H1 (cell line): ENCODE measurements around the gene CISH. TPM values are rescaled to one million over a fixed set of nuclear protein-coding genes. Genes with fewer than 3 reads are reported as not detected.
A peak's percentile ranks its signal among the peaks of the same experiment; 100 is the strongest.

Experiments used
- CTCF ChIA-PET: fragments of 300-600 bp; sonication (Branson Sonifier 250); formaldehyde crosslinking; loops from one replicate; lab custom pipeline; 2021; ENCODE audit not compliant: partially characterized antibody; lab: Charles Lee
- POLR2A ChIA-PET: fragments of 300-600 bp; sonication (Branson Sonifier 250); formaldehyde crosslinking; loops from one replicate; lab custom pipeline; 2021; ENCODE audit warnings: inconsistent platforms; ENCODE audit not compliant: partially characterized antibody; lab: Charles Lee
- DNase-seq, 2 experiments: peaks; one replicate each; pipeline versions ENCODE4 v3.0.0 to v3.0.0-alpha.2; 2010 to 2022; ENCODE audit warnings: low spot score in 2 of 2, low read depth in 1 of 2, mixed read lengths in 1 of 2
- FAIRE-seq: peaks from 2 replicates; lab custom pipeline; 2011; peaks lifted over from hg19 to GRCh38; lab: Jason Lieb, UNC
- H2AFZ ChIP-seq: 2 replicates; pipeline ENCODE4 v1.8.1; 2012; ENCODE audit warnings: low read length, inconsistent platforms
- H2AK5ac ChIP-seq: 2 replicates; pipeline ENCODE4 v1.6.1; 2013; ENCODE audit warnings: low read depth, low read length
- H2BK120ac ChIP-seq: replicated peaks from 2 replicates; pipeline ENCODE3; 2013; ENCODE audit warnings: low read depth, low read length, inconsistent platforms
- H2BK12ac ChIP-seq: 2 replicates; pipeline ENCODE4 v1.6.1; 2013; ENCODE audit warnings: low read depth, low read length
- H2BK15ac ChIP-seq: 2 replicates; pipeline ENCODE4 v1.6.1; 2013; ENCODE audit warnings: low read length
- H2BK20ac ChIP-seq: 2 replicates; pipeline ENCODE4 v1.6.1; 2013; ENCODE audit warnings: low read length
- H2BK5ac ChIP-seq: 2 replicates; pipeline ENCODE4 v1.6.1; 2013; ENCODE audit warnings: low read depth, low read length
- H3K14ac ChIP-seq: 2 replicates; pipeline ENCODE4 v1.6.1; 2013; ENCODE audit warnings: inconsistent platforms; ENCODE audit not compliant: insufficient read length
- H3K18ac ChIP-seq: 2 replicates; pipeline ENCODE4 v1.6.1; 2013; ENCODE audit warnings: low read length; ENCODE audit errors: extremely low read depth
- H3K23ac ChIP-seq: 2 replicates; pipeline ENCODE4 v1.6.1; 2013; ENCODE audit warnings: inconsistent platforms; ENCODE audit not compliant: insufficient read length
- H3K23me2 ChIP-seq: 2 replicates; pipeline ENCODE4 v1.6.1; 2013; ENCODE audit warnings: low read depth, low read length
- H3K27ac ChIP-seq: 2 replicates; pipeline ENCODE4 v1.6.1; 2011; ENCODE audit warnings: low read depth, low read length, inconsistent platforms
- H3K27me3 ChIP-seq, 4 experiments: replicated peaks in 1 of 4; 1 replicate in 1 of 4; 2 replicates in 3 of 4; pipeline versions ENCODE4 v1.6.1 to v1.8.1; 2011 to 2013; ENCODE audit warnings: low read length in 3 of 4, mild to moderate bottlenecking in 3 of 4, inconsistent platforms in 2 of 4, mixed read lengths in 2 of 4, moderate library complexity in 1 of 4; ENCODE audit not compliant: control insufficient read depth in 3 of 4, insufficient read depth in 3 of 4; ENCODE audit errors: extremely low read depth in 1 of 4
- H3K36me3 ChIP-seq, 4 experiments: 2 replicates each; pipeline versions ENCODE4 v1.6.1 to v1.8.1; 2011 to 2013; ENCODE audit warnings: mild to moderate bottlenecking in 4 of 4, low read length in 3 of 4, moderate library complexity in 2 of 4, control low read depth in 1 of 4, inconsistent platforms in 1 of 4; ENCODE audit not compliant: insufficient read depth in 4 of 4, control insufficient read depth in 2 of 4
- H3K4ac ChIP-seq: replicated peaks from 2 replicates; pipeline ENCODE3; 2013; ENCODE audit warnings: low read length, low read depth, mixed read lengths, inconsistent platforms; ENCODE audit not compliant: insufficient read length
- H3K4me1 ChIP-seq, 4 experiments: replicated peaks in 1 of 4; 1 replicate in 1 of 4; 2 replicates in 3 of 4; pipeline versions ENCODE4 v1.6.1 to v1.8.1; 2011 to 2013; ENCODE audit warnings: low read length in 3 of 4, inconsistent platforms in 2 of 4, mixed read lengths in 1 of 4; ENCODE audit not compliant: insufficient read depth in 4 of 4, control insufficient read depth in 3 of 4
- H3K4me2 ChIP-seq, 2 experiments: 2 replicates each; pipeline versions ENCODE4 v1.6.1 to v1.8.1; 2011 to 2013; ENCODE audit warnings: low read depth in 2 of 2, low read length in 2 of 2, control low read depth in 1 of 2, inconsistent platforms in 1 of 2, mild to moderate bottlenecking in 1 of 2; ENCODE audit not compliant: insufficient read depth in 1 of 2
- H3K4me3 ChIP-seq, 4 experiments: fragments of 200-600, 300-600 bp in 1 of 4; sonication (generic), shearing (Covaris generic), sonication (Bioruptor Twin) in 1 of 4; 2 replicates each; pipeline versions ENCODE4 v1.5.1 to v1.8.1; 2011 to 2016; ENCODE audit warnings: low read length in 4 of 4, low read depth in 3 of 4, control low read depth in 2 of 4, inconsistent platforms in 2 of 4, mild to moderate bottlenecking in 2 of 4, mixed read lengths in 1 of 4, moderate library complexity in 1 of 4; ENCODE audit not compliant: insufficient read depth in 2 of 4; ENCODE audit errors: extremely low read depth in 1 of 4
- H3K56ac ChIP-seq: replicated peaks from 2 replicates; pipeline ENCODE3; 2013; ENCODE audit warnings: low read depth, mild to moderate bottlenecking, mixed read lengths, low read length, inconsistent platforms; ENCODE audit not compliant: insufficient read length
- H3K79me1 ChIP-seq: 2 replicates; pipeline ENCODE4 v1.6.1; 2013; ENCODE audit warnings: low read depth, low read length, control low read depth
- H3K79me2 ChIP-seq, 2 experiments: 2 replicates each; pipeline versions ENCODE4 v1.6.1 to v1.8.1; 2012 to 2013; ENCODE audit warnings: low read length in 2 of 2, mild to moderate bottlenecking in 2 of 2, inconsistent platforms in 1 of 2; ENCODE audit not compliant: insufficient read depth in 2 of 2, control insufficient read depth in 1 of 2
- H3K9ac ChIP-seq, 4 experiments: replicated peaks in 1 of 4; 1 replicate in 1 of 4; 2 replicates in 3 of 4; pipeline versions ENCODE4 v1.6.1 to v1.8.1; 2011 to 2013; ENCODE audit warnings: low read depth in 3 of 4, low read length in 3 of 4, control low read depth in 2 of 4, mild to moderate bottlenecking in 2 of 4, moderate library complexity in 2 of 4, inconsistent platforms in 1 of 4; ENCODE audit errors: extremely low read depth in 1 of 4
- H3K9me3 ChIP-seq, 2 experiments: 2 replicates each; pipeline versions ENCODE4 v1.6.1 to v1.8.1; 2012 to 2013; ENCODE audit warnings: mild to moderate bottlenecking in 2 of 2, moderate library complexity in 2 of 2, control low read depth in 1 of 2, inconsistent platforms in 1 of 2, low read depth in 1 of 2, low read length in 1 of 2, mixed read lengths in 1 of 2; ENCODE audit not compliant: insufficient read depth in 2 of 2
- H4K20me1 ChIP-seq, 2 experiments: replicated peaks in 1 of 2; 2 replicates each; pipeline versions ENCODE3 to v1.8.1; 2011 to 2013; ENCODE audit warnings: inconsistent platforms in 2 of 2, low read length in 2 of 2, mild to moderate bottlenecking in 1 of 2; ENCODE audit not compliant: insufficient read depth in 2 of 2, control insufficient read depth in 1 of 2
- H4K5ac ChIP-seq: 2 replicates; pipeline ENCODE4 v1.6.1; 2013; ENCODE audit warnings: low read length, low read depth, mixed read lengths, inconsistent platforms; ENCODE audit not compliant: insufficient read length
- H4K8ac ChIP-seq: 2 replicates; pipeline ENCODE4 v1.8.0; 2013; ENCODE audit warnings: mild to moderate bottlenecking, moderate library complexity, low read length, inconsistent platforms; ENCODE audit not compliant: insufficient read depth; ENCODE audit errors: extremely low read depth
- H4K91ac ChIP-seq: replicated peaks from 2 replicates; pipeline ENCODE3; 2013; ENCODE audit warnings: low read length, mixed read lengths, inconsistent platforms; ENCODE audit not compliant: insufficient read length
- BCL11A ChIP-seq, 2 experiments: IDR thresholded peaks; one replicate each; pipeline ENCODE4 v1.6.1; 2011; ENCODE audit warnings: low read depth in 2 of 2, low read length in 2 of 2, mild to moderate bottlenecking in 2 of 2
- CHD1 ChIP-seq: IDR thresholded peaks from 2 replicates; pipeline ENCODE4 v1.6.1; 2012; ENCODE audit warnings: low read depth, low read length, improper control_type of control experiment
- CREB1 ChIP-seq: IDR thresholded peaks from 2 replicates; pipeline ENCODE4 v1.6.1; 2012; ENCODE audit warnings: inconsistent platforms
- KDM4A ChIP-seq: IDR thresholded peaks from one replicate; pipeline ENCODE4 v1.7.1; 2012; ENCODE audit warnings: low read depth, mild to moderate bottlenecking, moderate library complexity, low read length, inconsistent platforms; ENCODE audit not compliant: severe bottlenecking
- MAFK ChIP-seq: IDR thresholded peaks from 2 replicates; pipeline ENCODE4 v1.6.1; 2012; ENCODE audit warnings: low read depth, mild to moderate bottlenecking, improper control_type of control experiment, low read length
- POLR2AphosphoS5 ChIP-seq: IDR thresholded peaks from 2 replicates; pipeline ENCODE4 v1.6.1; 2011; ENCODE audit warnings: low read depth, low read length
- SIRT6 ChIP-seq: IDR thresholded peaks from one replicate; pipeline ENCODE4 v1.7.1; 2012; ENCODE audit warnings: low read length, inconsistent platforms
- SP2 ChIP-seq: IDR thresholded peaks from 2 replicates; pipeline ENCODE4 v1.6.1; 2012; ENCODE audit warnings: mild to moderate bottlenecking, low read length, inconsistent platforms
- SRF ChIP-seq: IDR thresholded peaks from 2 replicates; pipeline ENCODE4 v1.6.1; 2011; ENCODE audit warnings: mild to moderate bottlenecking, low read depth, low read length, moderate library complexity
- TBP ChIP-seq: IDR thresholded peaks from 2 replicates; pipeline ENCODE4 v1.6.1; 2011; ENCODE audit warnings: low read depth, low read length, improper control_type of control experiment
- TEAD4 ChIP-seq: IDR thresholded peaks from 2 replicates; pipeline ENCODE4 v1.6.1; 2012; ENCODE audit warnings: low read depth, low read length, inconsistent platforms, mixed read lengths
- WGBS, 2 experiments: shearing (Covaris generic) in 1 of 2; methylation state at CpG; one replicate each; pipeline versions ENCODE4 v1.1.6 to v1.1.7; 2013 to 2015; ENCODE audit warnings: low lambda C conversion rate in 2 of 2, mixed read lengths in 2 of 2, inconsistent platforms in 1 of 2, low coverage in 1 of 2, missing lambda C conversion rate in 1 of 2; ENCODE audit not compliant: insufficient replicate concordance in 2 of 2, insufficient coverage in 1 of 2, insufficient read length in 1 of 2; ENCODE audit errors: extremely low coverage in 1 of 2, missing lambda C conversion rate in 1 of 2; 5-methylcytosine and 5-hydroxymethylcytosine counted together
- polyA plus RNA-seq, 7 experiments: library from polyadenylated mRNA; depleted of rRNA in 3 of 7; stranded (reverse) in 5 of 7; unstranded in 2 of 7; fragments of >200 nt in 5 of 7; fragments of 200-250 nt in 2 of 7; gene quantifications; 1 replicate in 5 of 7; 2 replicates in 1 of 7; 4 replicates in 1 of 7; pipeline versions ENCODE4 v1.2.1 to v1.2.3, GENCODE V29; 2011 to 2013; ENCODE audit warnings: missing spikeins in 2 of 7, mixed read lengths in 2 of 7
- total RNA-seq: library from RNA; stranded (reverse); fragmentation: NEBNext Ultra II Directional; extraction: Animal tissue kit (Norgen Biotek cat#: 25700); gene quantifications from 2 replicates; pipeline ENCODE4 v1.2.1, GENCODE V29; 2021
- TF ChIP-seq, protein P1 (sequence below): IDR thresholded peaks from 2 replicates; pipeline ENCODE4 v1.6.1; 2011; ENCODE audit warnings: low read length, improper control_type of control experiment

Gene CISH
- total and polyA plus RNA-seq, 2 of the 8 experiments (the other 6 are each of a cell fraction or from before 2014, with no cell fraction given) = 1.9 to 2.2 TPM

DNA sequence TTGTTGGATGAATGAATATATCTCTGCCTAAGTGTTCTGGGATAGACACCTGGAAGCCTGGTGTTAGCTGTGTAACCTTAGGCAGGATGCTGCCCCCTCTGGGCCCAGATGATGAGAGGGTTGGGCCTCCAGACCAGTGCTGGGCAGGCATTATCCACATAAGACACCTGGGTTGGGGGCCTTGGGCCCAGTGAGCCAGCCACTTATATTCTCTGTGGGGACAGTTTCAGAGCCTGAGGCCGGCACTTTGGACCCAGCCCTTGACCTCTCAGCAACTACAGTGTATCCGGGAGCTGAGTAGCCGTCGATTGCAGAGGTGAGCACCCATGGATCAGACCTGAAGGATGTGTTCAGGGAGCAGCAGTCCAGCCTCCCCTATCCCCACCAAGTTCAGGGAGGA, 40.1 kb downstream of the CISH start:
- Histone ChIP-seq H2BK20ac (no peak overlapping the region), H3K18ac (no peak overlapping the region), H3K36me3 (no peaks in the 10 kb centered on the region), H2BK15ac (no peak overlapping the region), H3K9ac (no peak overlapping the region), H3K56ac (no peak overlapping the region), H2AFZ (no peak overlapping the region), H2AK5ac (no peak overlapping the region), H3K4ac (no peak overlapping the region), H4K8ac (no peak overlapping the region), H3K79me1 (no peaks in the 10 kb centered on the region; the same call in 1 of the 2 replicates), H3K9me3 (no peaks in the 10 kb centered on the region), H4K91ac (peak overlapping the region; percentile 70), H3K14ac (no peak overlapping the region), H3K27me3 (peaks cover 0 to 6% (median 5%) of the 10 kb centered on the region in 4 experiments; a peak in 4 of 7 replicates), H3K27ac (no peak overlapping the region), H3K79me2 (no peaks in the 10 kb centered on the region), H2BK5ac (no peak overlapping the region), H3K4me1 (peaks cover 0 to 6% (median 4%) of the 10 kb centered on the region in 4 experiments; a peak in 5 of 7 replicates), H3K23ac (no peak overlapping the region), H4K5ac (no peak overlapping the region), H3K23me2 (peaks cover 15% of the 10 kb centered on the region; the same call in 1 of the 2 replicates), H2BK120ac (no peak overlapping the region), H4K20me1 (no peaks in the 10 kb centered on the region), H3K4me2 (no peak overlapping the region), H2BK12ac (no peak overlapping the region), H3K4me3 (no peak overlapping the region)
- DNase-seq (no peak), FAIRE-seq (no peak)
- CTCF ChIA-PET = interaction anchor here (0.9 to 46.5 kb wide), 18 partner anchors 9 to 201 kb away, joined by 3 to 863 read pairs (median 4); partner anchors contain the start of genes CISH and MAPKAPK3
- TF ChIP-seq MAFK (no peak), TEAD4 (no peak), CREB1 (no peak), SRF (no peak), CHD1 (no peak), BCL11A (IDR thresholded peaks at IDR 0.05; ENCODE audit: low read depth in 2 of 2, low read length in 2 of 2) (no peak), TBP (no peak), POLR2AphosphoS5 (no peak), SP2 (no peak), SIRT6 (no peak), KDM4A (no peak)
- TF ChIP-seq, protein P1, sequence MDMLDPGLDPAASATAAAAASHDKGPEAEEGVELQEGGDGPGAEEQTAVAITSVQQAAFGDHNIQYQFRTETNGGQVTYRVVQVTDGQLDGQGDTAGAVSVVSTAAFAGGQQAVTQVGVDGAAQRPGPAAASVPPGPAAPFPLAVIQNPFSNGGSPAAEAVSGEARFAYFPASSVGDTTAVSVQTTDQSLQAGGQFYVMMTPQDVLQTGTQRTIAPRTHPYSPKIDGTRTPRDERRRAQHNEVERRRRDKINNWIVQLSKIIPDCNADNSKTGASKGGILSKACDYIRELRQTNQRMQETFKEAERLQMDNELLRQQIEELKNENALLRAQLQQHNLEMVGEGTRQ = no peak
- POLR2A ChIA-PET = interaction anchor here (0.8 kb wide), 1 partner anchor 27 kb away, joined by 3 read pairs; no protein-coding TSS in a partner anchor
- 83% methylated on average over 4 of the region's 4 CpGs; no CpG with 5 or more reads in 1 of the 2 experiments for WGBS, 2 experiments
